Measurements from ENCODE around the gene GDF15. TPM values are rescaled to one million over a fixed set of nuclear protein-coding genes. Genes with fewer than 3 reads are reported as not detected.

Gene GDF15
- total RNA-seq, 4 donors from 2014 or later: 36.3 to 77.0 (median 58.9) TPM

DNA sequence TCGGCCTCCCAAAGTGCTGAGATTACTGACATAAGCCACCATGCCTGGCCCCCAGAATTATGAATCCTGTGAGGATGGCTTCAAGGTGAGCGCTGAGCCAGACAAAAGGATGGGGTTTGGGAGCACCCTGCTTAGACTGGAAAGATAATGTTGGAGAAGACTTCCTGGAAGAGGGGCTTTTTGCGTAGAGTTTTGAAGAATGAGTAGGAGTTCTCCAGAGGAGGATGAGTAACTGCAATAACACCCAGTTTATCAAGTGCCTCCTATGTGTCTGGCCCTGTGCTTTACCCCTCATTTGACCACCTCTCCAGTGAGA is 641 bp upstream of the GDF15 start:
- in situ Hi-C loops (cut with MboI; ENCODE audit: low pct_ligation_motif_present in 1 of 4, low pct_unique_long_range_greater_than_20kb in 1 of 4, low sequenced_read_pairs in 3 of 4) (no loop called here), intact Hi-C loops (cut with DNase I; ENCODE audit: low total_unique reads) (no loop called here)
- DNase-seq: no peak
- TF ChIP-seq POLR2A (IDR thresholded peaks at IDR 0.05) (no peak), POLR2AphosphoS5 (IDR thresholded peaks at IDR 0.05) (no peak), EP300 (IDR thresholded peaks at IDR 0.05; ENCODE audit: low read depth) (no peak)
- TF ChIP-seq, protein P1, sequence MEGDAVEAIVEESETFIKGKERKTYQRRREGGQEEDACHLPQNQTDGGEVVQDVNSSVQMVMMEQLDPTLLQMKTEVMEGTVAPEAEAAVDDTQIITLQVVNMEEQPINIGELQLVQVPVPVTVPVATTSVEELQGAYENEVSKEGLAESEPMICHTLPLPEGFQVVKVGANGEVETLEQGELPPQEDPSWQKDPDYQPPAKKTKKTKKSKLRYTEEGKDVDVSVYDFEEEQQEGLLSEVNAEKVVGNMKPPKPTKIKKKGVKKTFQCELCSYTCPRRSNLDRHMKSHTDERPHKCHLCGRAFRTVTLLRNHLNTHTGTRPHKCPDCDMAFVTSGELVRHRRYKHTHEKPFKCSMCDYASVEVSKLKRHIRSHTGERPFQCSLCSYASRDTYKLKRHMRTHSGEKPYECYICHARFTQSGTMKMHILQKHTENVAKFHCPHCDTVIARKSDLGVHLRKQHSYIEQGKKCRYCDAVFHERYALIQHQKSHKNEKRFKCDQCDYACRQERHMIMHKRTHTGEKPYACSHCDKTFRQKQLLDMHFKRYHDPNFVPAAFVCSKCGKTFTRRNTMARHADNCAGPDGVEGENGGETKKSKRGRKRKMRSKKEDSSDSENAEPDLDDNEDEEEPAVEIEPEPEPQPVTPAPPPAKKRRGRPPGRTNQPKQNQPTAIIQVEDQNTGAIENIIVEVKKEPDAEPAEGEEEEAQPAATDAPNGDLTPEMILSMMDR (IDR thresholded peaks at IDR 0.05): no peak
- H3K9me3 ChIP-seq: no peaks in the 10 kb centered on the region
- H3K4me1 ChIP-seq: peaks cover 16 to 45% (median 27%) of the 10 kb centered on the region in 4 donors
- H3K27me3 ChIP-seq: no peaks in the 10 kb centered on the region
- no peak overlapping the region for H3K4me3 ChIP-seq
- peak overlapping the region; percentile 75 to 83 (median 78) for H3K27ac ChIP-seq
- WGBS, 2 donors (ENCODE audit: low coverage in 1 of 2): 92 to 93% methylated on average over 3 of the region's 3 CpGs
- no peaks in the 10 kb centered on the region for H3K36me3 ChIP-seq

DNA sequence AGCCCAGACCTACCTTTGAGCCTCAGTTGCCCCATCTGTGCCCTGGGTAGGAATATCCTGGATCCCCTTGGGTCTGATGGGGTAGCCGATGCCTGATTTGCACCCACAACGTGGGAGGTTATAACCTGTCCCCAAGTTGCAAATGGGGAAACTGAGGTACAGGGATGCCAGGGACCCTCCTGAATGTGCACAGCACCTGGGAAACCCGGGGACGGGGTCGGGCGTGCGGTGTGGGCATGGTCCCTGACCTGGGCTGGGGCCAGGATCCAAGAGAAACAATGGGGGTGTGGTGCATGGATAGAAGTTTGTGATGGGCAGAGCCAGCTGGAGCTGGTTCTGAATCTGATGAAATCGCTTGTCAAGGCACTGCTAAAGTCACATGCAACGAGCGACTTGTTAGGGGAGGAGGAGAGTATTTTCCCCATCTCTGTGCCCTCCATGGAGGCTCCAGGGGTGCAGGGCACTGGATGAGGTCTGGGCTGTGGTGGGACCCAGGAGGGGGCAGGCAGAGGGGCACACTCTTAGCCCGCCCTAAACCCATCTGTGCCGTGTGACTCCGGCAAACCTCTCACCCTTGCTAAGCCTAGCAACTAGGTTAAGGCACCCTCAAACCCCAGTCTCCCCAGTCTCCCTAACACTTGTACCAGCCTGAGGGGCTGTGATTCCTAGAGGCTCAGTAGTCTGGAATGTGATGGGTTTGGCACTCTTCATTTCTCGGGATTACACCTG is 749 bp downstream of the GDF15 start:
- Histone ChIP-seq H3K4me1 (peaks cover 9 to 35% (median 18%) of the 10 kb centered on the region in 4 donors), H3K9me3 (no peaks in the 10 kb centered on the region), H3K36me3 (no peaks in the 10 kb centered on the region), H3K27ac (peak overlapping the region; percentile 75 to 83 (median 78)), H3K27me3 (no peaks in the 10 kb centered on the region), H3K4me3 (peak overlapping the region in 3 of 4 donors; percentile 32 to 47 (median 44))
- intact Hi-C loops (cut with DNase I; ENCODE audit: low total_unique reads) (no loop called here), in situ Hi-C loops (cut with MboI; ENCODE audit: low pct_ligation_motif_present in 1 of 4, low pct_unique_long_range_greater_than_20kb in 1 of 4, low sequenced_read_pairs in 3 of 4) (no loop called here)
- peak in 1 of 3 donors; percentile 50 for TF ChIP-seq POLR2AphosphoS5 (IDR thresholded peaks at IDR 0.05)
- TF ChIP-seq, protein P1 (IDR thresholded peaks at IDR 0.05): no peak
- no peak for TF ChIP-seq EP300 (IDR thresholded peaks at IDR 0.05; ENCODE audit: low read depth)
- no peak for TF ChIP-seq POLR2A (IDR thresholded peaks at IDR 0.05)
- peak; percentile 57 for DNase-seq
- WGBS, 2 donors (ENCODE audit: low coverage in 1 of 2): 31 to 43% methylated on average over 5 to 14 of the region's 14 CpGs

DNA sequence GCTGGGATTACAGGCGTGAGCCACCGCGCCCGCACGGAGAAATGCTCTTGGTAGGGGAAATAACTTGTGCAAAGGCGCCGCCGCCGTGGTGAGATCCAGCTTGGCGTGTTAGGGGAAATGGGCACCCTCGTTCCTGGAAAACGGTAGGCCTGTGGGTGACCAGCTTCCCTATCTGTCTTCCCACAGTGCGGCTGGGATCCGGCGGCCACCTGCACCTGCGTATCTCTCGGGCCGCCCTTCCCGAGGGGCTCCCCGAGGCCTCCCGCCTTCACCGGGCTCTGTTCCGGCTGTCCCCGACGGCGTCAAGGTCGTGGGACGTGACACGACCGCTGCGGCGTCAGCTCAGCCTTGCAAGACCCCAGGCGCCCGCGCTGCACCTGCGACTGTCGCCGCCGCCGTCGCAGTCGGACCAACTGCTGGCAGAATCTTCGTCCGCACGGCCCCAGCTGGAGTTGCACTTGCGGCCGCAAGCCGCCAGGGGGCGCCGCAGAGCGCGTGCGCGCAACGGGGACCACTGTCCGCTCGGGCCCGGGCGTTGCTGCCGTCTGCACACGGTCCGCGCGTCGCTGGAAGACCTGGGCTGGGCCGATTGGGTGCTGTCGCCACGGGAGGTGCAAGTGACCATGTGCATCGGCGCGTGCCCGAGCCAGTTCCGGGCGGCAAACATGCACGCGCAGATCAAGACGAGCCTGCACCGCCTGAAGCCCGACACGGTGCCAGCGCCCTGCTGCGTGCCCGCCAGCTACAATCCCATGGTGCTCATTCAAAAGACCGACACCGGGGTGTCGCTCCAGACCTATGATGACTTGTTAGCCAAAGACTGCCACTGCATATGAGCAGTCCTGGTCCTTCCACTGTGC is 2.4 kb downstream of the GDF15 start:
- WGBS, 2 donors (ENCODE audit: low coverage in 1 of 2): 3% methylated on average over 74 of the region's 86 CpGs; no CpG with 5 or more reads in 1 of the 2 donors
- peak overlapping the region; percentile 60 to 83 (median 78) for H3K27ac ChIP-seq
- no peaks in the 10 kb centered on the region for H3K9me3 ChIP-seq
- peak overlapping the region in 3 of 4 donors; percentile 5 to 47 (median 33) for H3K4me3 ChIP-seq
- in situ Hi-C loops (cut with MboI; ENCODE audit: low pct_ligation_motif_present in 1 of 4, low pct_unique_long_range_greater_than_20kb in 1 of 4, low sequenced_read_pairs in 3 of 4) (no loop called here), intact Hi-C loops (cut with DNase I; ENCODE audit: low total_unique reads) (no loop called here)
- H3K36me3 ChIP-seq: no peaks in the 10 kb centered on the region
- DNase-seq: peak; percentile 88
- TF ChIP-seq EP300 (IDR thresholded peaks at IDR 0.05; ENCODE audit: low read depth) (no peak), POLR2A (IDR thresholded peaks at IDR 0.05) (peak; percentile 73), POLR2AphosphoS5 (IDR thresholded peaks at IDR 0.05) (peak; percentile 39 to 79 (median 77))
- TF ChIP-seq, protein P1 (IDR thresholded peaks at IDR 0.05): peak; percentile 97 to 100 (median 100)
- no peaks in the 10 kb centered on the region for H3K27me3 ChIP-seq
- H3K4me1 ChIP-seq: peaks cover 9 to 35% (median 18%) of the 10 kb centered on the region in 4 donors

All from transverse colon (tissue), 4 donors.